Endothelial cell of umbilical vein (primary cell): ENCODE data around the gene OSTM1. TPM values are rescaled to one million over a fixed set of nuclear protein-coding genes. Genes with fewer than 3 reads are reported as not detected.

ENCODE experiments used
- BruUV-seq: library from RNA; stranded (reverse); fragments of 400-500 nt; replicated peaks from 2 replicates; lab custom pipeline; 2021; lab: Mats Ljungman, UMichigan
- CTCF ChIA-PET: fragments of 300-600, 350-600 bp; sonication (Branson Sonifier 250); formaldehyde crosslinking; loops from one replicate; lab custom pipeline; 2021; ENCODE audit warnings: antibody characterized with exemption, inconsistent platforms; lab: Charles Lee
- POLR2A ChIA-PET: fragments of 300-600, 350-600 bp; sonication (Branson Sonifier 250); formaldehyde crosslinking; loops from one replicate; lab custom pipeline; 2021; ENCODE audit warnings: antibody characterized with exemption, inconsistent platforms; lab: Charles Lee
- DNase-seq: peaks from one replicate; pipeline ENCODE4 v3.0.0-alpha.2; 2011; ENCODE audit warnings: low read depth, low spot score
- FAIRE-seq: peaks from 2 replicates; lab custom pipeline; 2011; peaks lifted over from hg19 to GRCh38; lab: Jason Lieb, UNC
- H2AFZ ChIP-seq: 2 replicates; pipeline ENCODE4 v1.6.0; 2012; ENCODE audit warnings: low read depth, low read length, control low read depth, inconsistent platforms
- H3K27ac ChIP-seq: 2 replicates; pipeline ENCODE4 v1.5.1; 2011; ENCODE audit warnings: low read depth, mild to moderate bottlenecking, control low read depth, low read length, moderate library complexity; ENCODE audit not compliant: insufficient read depth
- H3K27me3 ChIP-seq, 2 experiments: 2 replicates each; pipeline versions ENCODE4 v1.6.0 to v1.6.1; 2011; ENCODE audit warnings: low read length in 2 of 2, mixed read lengths in 1 of 2; ENCODE audit not compliant: control insufficient read depth in 2 of 2, insufficient read depth in 2 of 2
- H3K36me3 ChIP-seq, 2 experiments: 2 replicates in 1 of 2; 3 replicates in 1 of 2; pipeline ENCODE4 v1.5.1; 2011; ENCODE audit warnings: low read length in 2 of 2, mild to moderate bottlenecking in 1 of 2, moderate library complexity in 1 of 2; ENCODE audit not compliant: control insufficient read depth in 2 of 2, insufficient read depth in 2 of 2; ENCODE audit errors: extremely low read depth in 1 of 2
- H3K4me1 ChIP-seq: 3 replicates; pipeline ENCODE4 v1.5.1; 2011; ENCODE audit warnings: mild to moderate bottlenecking, low read length; ENCODE audit not compliant: control insufficient read depth, insufficient read depth; ENCODE audit errors: extremely low read depth
- H3K4me2 ChIP-seq: 2 replicates; pipeline ENCODE4 v1.6.1; 2011; ENCODE audit warnings: low read length, control low read depth, mixed read lengths; ENCODE audit not compliant: insufficient read depth
- H3K4me3 ChIP-seq, 3 experiments: fragments of 200-600 bp in 1 of 3; sonication (generic), shearing (Covaris generic) in 1 of 3; replicated peaks in 1 of 3; 2 replicates each; pipeline ENCODE4 v1.5.1; 2011 to 2016; ENCODE audit warnings: control low read depth in 3 of 3, low read length in 3 of 3, mild to moderate bottlenecking in 2 of 3, inconsistent platforms in 1 of 3, low read depth in 1 of 3, moderate library complexity in 1 of 3; ENCODE audit not compliant: insufficient read depth in 1 of 3
- H3K79me2 ChIP-seq: 2 replicates; pipeline ENCODE4 v1.6.0; 2012; ENCODE audit warnings: low read length, inconsistent platforms; ENCODE audit not compliant: control insufficient read depth, insufficient read depth
- H3K9ac ChIP-seq: replicated peaks from 2 replicates; pipeline ENCODE3; 2011; ENCODE audit warnings: low read length, control low read depth; ENCODE audit not compliant: insufficient read depth; ENCODE audit errors: extremely low read depth
- H3K9me1 ChIP-seq: replicated peaks from 3 replicates; pipeline ENCODE4 v1.6.0; 2011; ENCODE audit warnings: mild to moderate bottlenecking, low read length; ENCODE audit not compliant: control insufficient read depth, insufficient read depth; ENCODE audit errors: extremely low read depth
- H3K9me3 ChIP-seq: replicated peaks from 2 replicates; pipeline ENCODE4 v1.5.1; 2012; ENCODE audit warnings: low read length, inconsistent platforms; ENCODE audit not compliant: control insufficient read depth, insufficient read depth
- H4K20me1 ChIP-seq: replicated peaks from 2 replicates; pipeline ENCODE3; 2011; ENCODE audit warnings: mild to moderate bottlenecking, low read length; ENCODE audit not compliant: control insufficient read depth, insufficient read depth; ENCODE audit errors: extremely low read depth
- EZH2 ChIP-seq: IDR thresholded peaks from 2 replicates; pipeline ENCODE4 v1.6.1; 2012; ENCODE audit warnings: borderline replicate concordance, low read depth, mild to moderate bottlenecking, moderate library complexity, low read length, inconsistent platforms; ENCODE audit not compliant: severe bottlenecking
- FOS ChIP-seq: IDR thresholded peaks from 2 replicates; pipeline ENCODE4 v1.6.1; 2011; ENCODE audit warnings: mild to moderate bottlenecking, low read length, moderate library complexity, borderline replicate concordance; ENCODE audit not compliant: insufficient read depth
- GATA2 ChIP-seq: IDR thresholded peaks from 2 replicates; pipeline ENCODE4 v1.7.0; 2011; ENCODE audit warnings: low read depth, mild to moderate bottlenecking, moderate library complexity, mixed read lengths, low read length; ENCODE audit not compliant: insufficient read length, insufficient read depth
- JUN ChIP-seq: IDR thresholded peaks from 2 replicates; pipeline ENCODE4 v1.6.1; 2011; ENCODE audit warnings: borderline replicate concordance, low read depth; ENCODE audit not compliant: insufficient read length, insufficient read depth
- MAX ChIP-seq: IDR thresholded peaks from 2 replicates; pipeline ENCODE4 v1.6.1; 2011; ENCODE audit not compliant: insufficient read depth, insufficient read length
- MYC ChIP-seq: IDR thresholded peaks from one replicate; pipeline ENCODE4 v1.6.1; 2011; ENCODE audit warnings: mild to moderate bottlenecking, low read depth, low read length
- POLR2A ChIP-seq: IDR thresholded peaks from 2 replicates; pipeline ENCODE4 v1.6.1; 2012; ENCODE audit warnings: low read depth, mild to moderate bottlenecking, control low read depth, low read length
- POLR2AphosphoS5 ChIP-seq: IDR thresholded peaks from 2 replicates; pipeline ENCODE4 v1.6.1; 2012; ENCODE audit warnings: low read depth, mild to moderate bottlenecking, control low read depth, low read length, moderate library complexity; ENCODE audit not compliant: insufficient read depth
- dilution Hi-C: fragments of 300-500 bp; cut with MboI; formaldehyde crosslinking; loops from one replicate; pipeline ENCODE4 v1.15.0; 2019; ENCODE audit warnings: low sequenced_read_pairs; ENCODE audit not compliant: extremely low pct_ligation_motif_present
- intact Hi-C: fragments of 100-400 bp; cut with micrococcal nuclease; formaldehyde crosslinking; loops from one replicate; pipeline ENCODE4 v1.10.0; 2022
- polyA plus RNA-seq, 4 experiments: library from polyadenylated mRNA; depleted of rRNA in 3 of 4; stranded (reverse) in 3 of 4; unstranded in 1 of 4; fragments of >200 nt; gene quantifications; 2 replicates each; pipeline versions ENCODE4 v1.2.1 to v1.2.3, GENCODE V29; 2011 to 2012; ENCODE audit warnings: missing spikeins in 1 of 4
- total RNA-seq: library from RNA; stranded (reverse); gene quantifications from 2 replicates; pipeline ENCODE4 v1.2.3, GENCODE V29; 2021
- TF ChIP-seq, protein P1 (sequence below), 2 donors: IDR thresholded peaks; 1 replicate in 1 of 2; 2 replicates in 1 of 2; pipeline ENCODE4 v1.5.1; 2011; ENCODE audit warnings: low read length in 2 of 2, mild to moderate bottlenecking in 2 of 2, moderate library complexity in 2 of 2, control low read depth in 1 of 2, inconsistent platforms in 1 of 2, low read depth in 1 of 2; ENCODE audit not compliant: insufficient read depth in 1 of 2; ENCODE audit errors: extremely low read depth in 1 of 2

The OSTM1 gene
- total and polyA plus RNA-seq, 2 donors (not counting 3 experiments of a cell fraction or from before 2014, with no cell fraction given): 23.1 to 26.4 TPM

DNA sequence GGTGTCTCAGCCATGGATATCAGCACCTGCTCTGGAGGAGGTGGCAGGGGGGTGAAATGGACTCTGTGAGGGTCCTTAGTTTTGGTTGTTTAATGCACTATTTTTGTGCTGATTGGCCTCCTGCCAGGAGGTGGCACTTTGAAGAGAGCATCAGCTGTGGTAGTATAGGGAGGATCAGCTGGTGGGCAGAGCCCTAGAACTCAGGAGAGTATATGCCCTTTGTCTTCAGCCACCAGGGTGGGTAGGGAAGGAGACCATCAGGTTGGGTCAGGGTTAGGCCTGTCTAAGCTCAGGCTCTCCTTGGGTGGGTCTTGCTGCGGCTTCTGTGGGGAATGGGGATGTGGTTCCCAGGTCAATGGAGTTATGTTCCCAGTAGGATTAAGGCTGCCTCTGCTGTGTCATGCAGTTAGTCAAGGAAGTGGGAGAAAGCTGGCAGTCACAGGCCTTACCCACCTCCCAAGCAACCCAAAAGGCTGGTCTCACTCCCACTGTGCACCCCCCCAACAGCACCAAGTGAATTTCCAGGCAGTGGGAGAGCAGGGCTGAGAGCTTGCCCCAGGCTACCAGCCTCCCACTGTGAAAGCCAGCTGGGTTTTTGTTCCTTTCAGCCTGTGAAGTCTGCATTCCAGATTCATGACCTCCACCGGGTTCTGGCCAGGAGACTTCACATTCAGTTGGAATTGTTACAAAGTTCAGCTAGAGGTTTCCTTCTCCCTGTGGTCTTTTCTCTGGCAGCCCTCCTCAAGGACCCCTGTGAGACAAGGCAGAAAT is 5.7 kb upstream of the OSTM1 start:
- H3K4me2 ChIP-seq: no peak overlapping the region
- DNase-seq (no peak), FAIRE-seq (no peak)
- no peaks in the 10 kb centered on the region for H3K79me2 ChIP-seq
- intact Hi-C loops (no loop called here), dilution Hi-C loops (no loop called here)
- no peak for TF ChIP-seq POLR2AphosphoS5
- TF ChIP-seq POLR2A: no peak
- TF ChIP-seq JUN: no peak
- TF ChIP-seq EZH2: no peak
- TF ChIP-seq GATA2: no peak
- no peak for TF ChIP-seq MAX
- no peaks in the 10 kb centered on the region for H3K9me3 ChIP-seq
- H3K27ac ChIP-seq: no peak overlapping the region
- BruUV-seq: no TSS peak
- H2AFZ ChIP-seq: no peak overlapping the region
- ChIA-PET CTCF (interaction anchor here (1.1 kb wide), 1 partner anchor 9 kb away, joined by 4 read pairs; no protein-coding TSS in a partner anchor), POLR2A (no interaction called here)
- peaks cover 5% of the 10 kb centered on the region in 2 experiments for H3K27me3 ChIP-seq
- H3K9ac ChIP-seq: no peak overlapping the region
- H3K4me3 ChIP-seq: no peak overlapping the region
- no peaks in the 10 kb centered on the region for H3K9me1 ChIP-seq
- no peaks in the 10 kb centered on the region for H3K36me3 ChIP-seq
- no peaks in the 10 kb centered on the region for H4K20me1 ChIP-seq
- no peaks in the 10 kb centered on the region for H3K4me1 ChIP-seq

- DNase-seq: no peak
- Histone ChIP-seq H3K4me3 (no peak overlapping the region), H3K27ac (no peak overlapping the region), H3K4me1 (peaks cover 5% of the 10 kb centered on the region), H3K9me1 (no peaks in the 10 kb centered on the region), H3K4me2 (no peak overlapping the region), H3K9me3 (no peaks in the 10 kb centered on the region), H2AFZ (no peak overlapping the region), H3K36me3 (no peaks in the 10 kb centered on the region), H3K9ac (no peak overlapping the region), H4K20me1 (no peaks in the 10 kb centered on the region), H3K27me3 (peaks cover 5% of the 10 kb centered on the region in 2 experiments), H3K79me2 (no peaks in the 10 kb centered on the region)
- intact Hi-C loops (no loop called here), dilution Hi-C loops (no loop called here)
- TF ChIP-seq GATA2 (no peak), EZH2 (no peak), FOS (no peak), POLR2AphosphoS5 (no peak), JUN (no peak), MYC (no peak), MAX (no peak), POLR2A (no peak)
- TF ChIP-seq, protein P1, sequence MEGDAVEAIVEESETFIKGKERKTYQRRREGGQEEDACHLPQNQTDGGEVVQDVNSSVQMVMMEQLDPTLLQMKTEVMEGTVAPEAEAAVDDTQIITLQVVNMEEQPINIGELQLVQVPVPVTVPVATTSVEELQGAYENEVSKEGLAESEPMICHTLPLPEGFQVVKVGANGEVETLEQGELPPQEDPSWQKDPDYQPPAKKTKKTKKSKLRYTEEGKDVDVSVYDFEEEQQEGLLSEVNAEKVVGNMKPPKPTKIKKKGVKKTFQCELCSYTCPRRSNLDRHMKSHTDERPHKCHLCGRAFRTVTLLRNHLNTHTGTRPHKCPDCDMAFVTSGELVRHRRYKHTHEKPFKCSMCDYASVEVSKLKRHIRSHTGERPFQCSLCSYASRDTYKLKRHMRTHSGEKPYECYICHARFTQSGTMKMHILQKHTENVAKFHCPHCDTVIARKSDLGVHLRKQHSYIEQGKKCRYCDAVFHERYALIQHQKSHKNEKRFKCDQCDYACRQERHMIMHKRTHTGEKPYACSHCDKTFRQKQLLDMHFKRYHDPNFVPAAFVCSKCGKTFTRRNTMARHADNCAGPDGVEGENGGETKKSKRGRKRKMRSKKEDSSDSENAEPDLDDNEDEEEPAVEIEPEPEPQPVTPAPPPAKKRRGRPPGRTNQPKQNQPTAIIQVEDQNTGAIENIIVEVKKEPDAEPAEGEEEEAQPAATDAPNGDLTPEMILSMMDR (IDR thresholded peaks at IDR 0.05; ENCODE audit: extremely low read depth in 1 of 2, insufficient read depth in 1 of 2, low read depth in 1 of 2, low read length in 2 of 2): no peak
- FAIRE-seq: no peak
- CTCF ChIA-PET: no interaction called here
- POLR2A ChIA-PET: no interaction called here
- no TSS peak for BruUV-seq
These were observed 3.6 kb upstream of the OSTM1 start for GRCh38 chr6:108078191-108078590.
